ENCODE data around the gene TCL1B.

GRCh38 chr14:95701846-95702221, 15.6 kb downstream of the TCL1B start:
- TF ChIP-seq POLR2A (IDR thresholded peaks at IDR 0.05; ENCODE audit: low read depth, low read length): no peak
- TF ChIP-seq POLR2AphosphoS5 (IDR thresholded peaks at IDR 0.05; ENCODE audit: low read depth, low read length): no peak
- TF ChIP-seq TAF1 (IDR thresholded peaks at IDR 0.05; ENCODE audit: low read depth, low read length): no peak
- no peak for TF ChIP-seq PAX5 (IDR thresholded peaks at IDR 0.05; ENCODE audit: insufficient read depth, low read length, severe bottlenecking)
- no peak for TF ChIP-seq SPI1 (IDR thresholded peaks at IDR 0.05; ENCODE audit: low read depth, low read length)
- no peak for TF ChIP-seq POU2F2 (IDR thresholded peaks at IDR 0.05; ENCODE audit: low read depth, low read length)

Measured in GM12891 (cell line).